ENCODE results near the gene DYNLT3. TPM values are rescaled to one million over a fixed set of nuclear protein-coding genes. Genes with fewer than 3 reads are reported as not detected.

Gene DYNLT3
- total RNA-seq, 3 donors from 2014 or later (not counting 1 experiment from before 2014, with no cell fraction given) = 18.1 to 25.0 (median 18.4) TPM

DNA sequence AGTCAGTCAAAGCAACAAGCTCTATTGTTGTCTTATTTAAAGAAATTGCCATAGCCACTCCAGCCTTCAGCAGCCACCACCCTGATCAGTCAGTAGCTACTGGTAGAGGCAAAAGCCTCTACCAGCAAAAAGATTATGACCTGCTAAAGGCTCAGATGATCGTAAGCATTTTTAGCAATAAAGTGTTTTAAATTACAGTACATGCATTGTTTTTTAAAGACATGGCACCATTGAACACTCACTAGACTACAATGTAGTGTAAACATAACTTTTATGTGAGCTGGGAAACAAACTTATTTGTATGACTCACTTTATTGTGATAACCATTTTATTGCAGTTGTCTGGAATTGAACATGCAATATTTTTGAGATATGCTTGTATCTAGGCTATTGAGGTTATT, 32.3 kb upstream of the DYNLT3 start:
- Mint-ChIP-seq H3K4me1 (no peaks in the 10 kb centered on the region), H3K36me3 (no peaks in the 10 kb centered on the region), H3K27ac (no peak overlapping the region), H3K9me3 (no peaks in the 10 kb centered on the region), H3K4me3 (no peak overlapping the region), H3K27me3 (ENCODE audit: low read depth in 2 of 2) (peaks cover 12 to 31% of the 10 kb centered on the region in 2 donors)
- Histone ChIP-seq H3K27ac (ENCODE audit: low read length) (no peak overlapping the region), H3K4me3 (ENCODE audit: low read length) (no peak overlapping the region), H3K9me3 (ENCODE audit: control insufficient read depth, insufficient read depth, low read length) (no peaks in the 10 kb centered on the region), H3K4me1 (ENCODE audit: control insufficient read depth, insufficient read depth, low read length) (no peaks in the 10 kb centered on the region), H3K36me3 (ENCODE audit: control insufficient read depth, insufficient read depth, low read length) (no peaks in the 10 kb centered on the region), H3K27me3 (ENCODE audit: control insufficient read depth, insufficient read depth, low read length) (no peaks in the 10 kb centered on the region)
- intact Hi-C loops (cut with micrococcal nuclease) = no loop called here
- DNase-seq = no peak
- ATAC-seq = no peak
- TF ChIP-seq, protein P1, sequence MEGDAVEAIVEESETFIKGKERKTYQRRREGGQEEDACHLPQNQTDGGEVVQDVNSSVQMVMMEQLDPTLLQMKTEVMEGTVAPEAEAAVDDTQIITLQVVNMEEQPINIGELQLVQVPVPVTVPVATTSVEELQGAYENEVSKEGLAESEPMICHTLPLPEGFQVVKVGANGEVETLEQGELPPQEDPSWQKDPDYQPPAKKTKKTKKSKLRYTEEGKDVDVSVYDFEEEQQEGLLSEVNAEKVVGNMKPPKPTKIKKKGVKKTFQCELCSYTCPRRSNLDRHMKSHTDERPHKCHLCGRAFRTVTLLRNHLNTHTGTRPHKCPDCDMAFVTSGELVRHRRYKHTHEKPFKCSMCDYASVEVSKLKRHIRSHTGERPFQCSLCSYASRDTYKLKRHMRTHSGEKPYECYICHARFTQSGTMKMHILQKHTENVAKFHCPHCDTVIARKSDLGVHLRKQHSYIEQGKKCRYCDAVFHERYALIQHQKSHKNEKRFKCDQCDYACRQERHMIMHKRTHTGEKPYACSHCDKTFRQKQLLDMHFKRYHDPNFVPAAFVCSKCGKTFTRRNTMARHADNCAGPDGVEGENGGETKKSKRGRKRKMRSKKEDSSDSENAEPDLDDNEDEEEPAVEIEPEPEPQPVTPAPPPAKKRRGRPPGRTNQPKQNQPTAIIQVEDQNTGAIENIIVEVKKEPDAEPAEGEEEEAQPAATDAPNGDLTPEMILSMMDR (IDR thresholded peaks at IDR 0.05) = no peak
- no CpG with 5 or more reads among the region's 1 CpG for WGBS (ENCODE audit: insufficient coverage)

DNA sequence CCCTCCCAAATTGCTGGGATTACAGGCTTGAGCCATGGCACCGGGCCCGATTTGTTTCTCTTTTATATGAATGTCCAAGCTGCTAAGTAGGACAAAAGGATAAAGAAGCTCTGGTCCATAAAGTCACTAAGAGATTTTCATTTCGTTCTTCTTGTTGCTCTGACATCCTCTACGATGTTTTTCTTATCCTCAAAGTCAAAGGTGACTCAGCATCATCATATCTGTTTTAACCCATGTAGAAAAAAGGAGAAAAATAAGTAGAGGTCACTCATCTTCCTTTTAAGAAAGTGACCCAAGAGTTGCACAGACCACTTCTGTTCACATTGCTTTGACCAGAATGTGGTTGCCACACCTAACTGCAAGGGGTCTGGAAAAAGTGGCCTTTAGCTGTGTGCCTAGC, 29.3 kb upstream of the DYNLT3 start:
- Mint-ChIP-seq H3K27ac (no peak overlapping the region), H3K9me3 (no peaks in the 10 kb centered on the region), H3K4me1 (no peaks in the 10 kb centered on the region), H3K27me3 (ENCODE audit: low read depth in 2 of 2) (peaks cover 6 to 20% of the 10 kb centered on the region in 2 donors), H3K36me3 (no peaks in the 10 kb centered on the region), H3K4me3 (no peak overlapping the region)
- no peaks in the 10 kb centered on the region for H3K27me3 ChIP-seq (ENCODE audit: control insufficient read depth, insufficient read depth, low read length)
- H3K4me1 ChIP-seq (ENCODE audit: control insufficient read depth, insufficient read depth, low read length) = no peaks in the 10 kb centered on the region
- DNase-seq = no peak
- ATAC-seq = no peak
- H3K9me3 ChIP-seq (ENCODE audit: control insufficient read depth, insufficient read depth, low read length) = no peaks in the 10 kb centered on the region
- TF ChIP-seq, protein P1 (IDR thresholded peaks at IDR 0.05) = no peak
- no peaks in the 10 kb centered on the region for H3K36me3 ChIP-seq (ENCODE audit: control insufficient read depth, insufficient read depth, low read length)
- no peak overlapping the region for H3K4me3 ChIP-seq (ENCODE audit: low read length)
- 100% methylated on average over 3 of the region's 4 CpGs for WGBS (ENCODE audit: insufficient coverage)
- no peak overlapping the region for H3K27ac ChIP-seq (ENCODE audit: low read length)
- intact Hi-C loops (cut with micrococcal nuclease) = no loop called here

DNA sequence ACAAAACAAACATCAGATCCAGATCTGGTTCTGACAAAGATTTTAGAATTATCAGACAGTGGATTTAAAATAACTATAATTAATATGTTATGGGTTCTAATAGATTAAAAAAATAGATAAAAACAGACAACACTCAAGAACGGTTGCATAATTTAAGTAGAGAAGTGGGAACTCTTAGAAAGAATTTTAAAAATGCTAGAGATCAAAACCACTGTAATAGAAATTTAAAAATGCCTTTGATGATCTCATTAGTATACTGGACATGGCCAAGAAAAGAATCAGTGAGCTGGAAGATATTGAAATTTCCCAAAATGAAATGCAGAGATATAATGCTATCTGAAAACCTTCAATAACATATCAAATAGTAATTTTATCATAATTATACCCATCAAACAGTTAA, 28.3 kb upstream of the DYNLT3 start:
- no CpG with 5 or more reads among the region's 1 CpG for WGBS (ENCODE audit: insufficient coverage)
- H3K36me3 Mint-ChIP-seq = no peaks in the 10 kb centered on the region
- Histone ChIP-seq H3K36me3 (ENCODE audit: control insufficient read depth, insufficient read depth, low read length) (no peaks in the 10 kb centered on the region), H3K27ac (ENCODE audit: low read length) (no peak overlapping the region), H3K4me1 (ENCODE audit: control insufficient read depth, insufficient read depth, low read length) (no peaks in the 10 kb centered on the region), H3K27me3 (ENCODE audit: control insufficient read depth, insufficient read depth, low read length) (no peaks in the 10 kb centered on the region), H3K4me3 (ENCODE audit: low read length) (no peak overlapping the region), H3K9me3 (ENCODE audit: control insufficient read depth, insufficient read depth, low read length) (no peaks in the 10 kb centered on the region)
- ATAC-seq (no peak), DNase-seq (no peak)
- no peak overlapping the region for H3K4me3 Mint-ChIP-seq
- H3K9me3 Mint-ChIP-seq = no peaks in the 10 kb centered on the region
- TF ChIP-seq, protein P1 (IDR thresholded peaks at IDR 0.05) = no peak
- intact Hi-C loops (cut with micrococcal nuclease) = no loop called here
- no peaks in the 10 kb centered on the region for H3K4me1 Mint-ChIP-seq
- peaks cover 6 to 25% of the 10 kb centered on the region in 2 donors for H3K27me3 Mint-ChIP-seq (ENCODE audit: low read depth in 2 of 2)
- no peak overlapping the region for H3K27ac Mint-ChIP-seq

DNA sequence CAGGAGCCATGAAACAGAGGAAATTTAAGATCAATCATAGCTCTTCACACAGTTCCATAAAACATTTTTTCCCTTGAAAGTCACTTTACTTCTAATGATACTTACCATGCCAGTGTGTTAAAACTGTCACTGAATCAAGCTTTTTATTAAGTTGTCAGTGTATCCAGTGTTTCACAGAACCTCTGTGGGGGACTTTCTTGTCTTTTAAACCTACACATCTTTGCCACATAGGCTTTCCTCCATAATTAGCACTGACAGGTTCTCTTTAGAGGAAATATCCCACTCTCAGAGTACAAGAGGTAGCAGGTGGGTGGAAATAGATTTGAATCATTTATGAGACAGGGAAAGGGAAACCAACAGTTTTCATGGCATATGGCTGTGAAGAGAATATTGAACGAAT, 25.8 kb upstream of the DYNLT3 start:
- Histone ChIP-seq H3K4me3 (ENCODE audit: low read length) (no peak overlapping the region), H3K27me3 (ENCODE audit: control insufficient read depth, insufficient read depth, low read length) (no peaks in the 10 kb centered on the region), H3K36me3 (ENCODE audit: control insufficient read depth, insufficient read depth, low read length) (no peaks in the 10 kb centered on the region), H3K9me3 (ENCODE audit: control insufficient read depth, insufficient read depth, low read length) (no peaks in the 10 kb centered on the region), H3K4me1 (ENCODE audit: control insufficient read depth, insufficient read depth, low read length) (no peaks in the 10 kb centered on the region), H3K27ac (ENCODE audit: low read length) (no peak overlapping the region)
- peaks cover 3 to 24% of the 10 kb centered on the region in 2 donors for H3K27me3 Mint-ChIP-seq (ENCODE audit: low read depth in 2 of 2)
- no peak for ATAC-seq
- intact Hi-C loops (cut with micrococcal nuclease) = no loop called here
- H3K36me3 Mint-ChIP-seq = no peaks in the 10 kb centered on the region
- no peak overlapping the region for H3K27ac Mint-ChIP-seq
- no peaks in the 10 kb centered on the region for H3K9me3 Mint-ChIP-seq
- TF ChIP-seq, protein P1 (IDR thresholded peaks at IDR 0.05) = no peak
- peaks cover 0 to 2% of the 10 kb centered on the region in 2 donors for H3K4me1 Mint-ChIP-seq
- no peak for DNase-seq
- WGBS (ENCODE audit: insufficient coverage) = 88% methylated on average over 1 of the region's 1 CpG
- no peak overlapping the region for H3K4me3 Mint-ChIP-seq

Data from natural killer cell (primary cell).